Osteoblast (primary cell): ENCODE measurements around the gene SEMA6B. TPM values are rescaled to one million over a fixed set of nuclear protein-coding genes. Genes with fewer than 3 reads are reported as not detected.

Source experiments
- DNase-seq: peaks from one replicate; pipeline ENCODE4 v3.0.0; 2011; ENCODE audit warnings: low spot score, mixed read lengths; ENCODE audit not compliant: insufficient read length; ENCODE audit errors: missing footprints
- H2AFZ ChIP-seq: 2 replicates; pipeline ENCODE4 v1.6.0; 2011; ENCODE audit warnings: mild to moderate bottlenecking, low read length
- H3K27ac ChIP-seq: 2 replicates; pipeline ENCODE4 v1.5.1; 2011; ENCODE audit warnings: mild to moderate bottlenecking, low read depth, low read length, moderate library complexity
- H3K27me3 ChIP-seq: 2 replicates; pipeline ENCODE4 v1.6.0; 2012; ENCODE audit warnings: mild to moderate bottlenecking, control low read depth, inconsistent platforms, low read length, moderate library complexity; ENCODE audit not compliant: insufficient read depth
- H3K36me3 ChIP-seq: 2 replicates; pipeline ENCODE4 v1.5.1; 2011; ENCODE audit warnings: mild to moderate bottlenecking, low read length, control low read depth, moderate library complexity; ENCODE audit not compliant: insufficient read depth
- H3K4me1 ChIP-seq: 2 replicates; pipeline ENCODE4 v1.5.1; 2011; ENCODE audit warnings: mild to moderate bottlenecking, low read length, control low read depth, moderate library complexity; ENCODE audit not compliant: insufficient read depth
- H3K4me2 ChIP-seq: 2 replicates; pipeline ENCODE4 v1.6.0; 2011; ENCODE audit warnings: mild to moderate bottlenecking, low read length; ENCODE audit not compliant: insufficient read depth
- H3K4me3 ChIP-seq: fragments of 200-600 bp; sonication (generic); 3 replicates; pipeline ENCODE4 v1.5.1; 2012; ENCODE audit warnings: mild to moderate bottlenecking, low read length, inconsistent platforms; ENCODE audit not compliant: insufficient read depth
- H3K79me2 ChIP-seq: 2 replicates; pipeline ENCODE4 v1.6.0; 2012; ENCODE audit warnings: mild to moderate bottlenecking, low read length, control low read depth, inconsistent platforms; ENCODE audit not compliant: insufficient read depth
- H3K9me3 ChIP-seq: 2 replicates; pipeline ENCODE4 v1.5.1; 2011; ENCODE audit warnings: low read depth, low read length, control low read depth
- H4K20me1 ChIP-seq: 2 replicates; pipeline ENCODE4 v1.6.0; 2012; ENCODE audit warnings: mild to moderate bottlenecking, low read length, control low read depth; ENCODE audit not compliant: insufficient read depth
- CTCF ChIP-seq: IDR thresholded peaks from 2 replicates; pipeline ENCODE4 v1.5.1; 2011; ENCODE audit warnings: mild to moderate bottlenecking, low read depth, low read length, moderate library complexity; ENCODE audit errors: extremely low read depth
- total RNA-seq: library from RNA; depleted of rRNA; stranded (reverse); fragments of >200 nt; gene quantifications from 2 replicates; pipeline ENCODE4 v1.2.3, GENCODE V29; 2012

The SEMA6B gene
- total RNA-seq, 1 donor = 0.36 TPM

GRCh38 chr19:4557971-4558941, 1.2 kb downstream of the SEMA6B start:
- no peaks in the 10 kb centered on the region for H3K27me3 ChIP-seq
- no peaks in the 10 kb centered on the region for H4K20me1 ChIP-seq
- H3K9me3 ChIP-seq = no peaks in the 10 kb centered on the region
- TF ChIP-seq CTCF = peak; percentile 84
- H2AFZ ChIP-seq = no peak overlapping the region
- no peak overlapping the region for H3K27ac ChIP-seq
- H3K4me3 ChIP-seq = no peak overlapping the region
- H3K36me3 ChIP-seq = no peaks in the 10 kb centered on the region
- H3K4me2 ChIP-seq = no peak overlapping the region
- H3K79me2 ChIP-seq = no peaks in the 10 kb centered on the region
- DNase-seq = peak; percentile 96
- H3K4me1 ChIP-seq = no peaks in the 10 kb centered on the region

GRCh38 chr19:4557144-4557970, 2.1 kb downstream of the SEMA6B start:
- TF ChIP-seq CTCF = no peak
- no peaks in the 10 kb centered on the region for H4K20me1 ChIP-seq
- H3K9me3 ChIP-seq = no peaks in the 10 kb centered on the region
- H3K79me2 ChIP-seq = no peaks in the 10 kb centered on the region
- DNase-seq = no peak
- H3K4me2 ChIP-seq = no peak overlapping the region
- no peaks in the 10 kb centered on the region for H3K27me3 ChIP-seq
- H3K27ac ChIP-seq = no peak overlapping the region
- H3K36me3 ChIP-seq = no peaks in the 10 kb centered on the region
- no peak overlapping the region for H2AFZ ChIP-seq
- H3K4me3 ChIP-seq = no peak overlapping the region
- no peaks in the 10 kb centered on the region for H3K4me1 ChIP-seq

DNA sequence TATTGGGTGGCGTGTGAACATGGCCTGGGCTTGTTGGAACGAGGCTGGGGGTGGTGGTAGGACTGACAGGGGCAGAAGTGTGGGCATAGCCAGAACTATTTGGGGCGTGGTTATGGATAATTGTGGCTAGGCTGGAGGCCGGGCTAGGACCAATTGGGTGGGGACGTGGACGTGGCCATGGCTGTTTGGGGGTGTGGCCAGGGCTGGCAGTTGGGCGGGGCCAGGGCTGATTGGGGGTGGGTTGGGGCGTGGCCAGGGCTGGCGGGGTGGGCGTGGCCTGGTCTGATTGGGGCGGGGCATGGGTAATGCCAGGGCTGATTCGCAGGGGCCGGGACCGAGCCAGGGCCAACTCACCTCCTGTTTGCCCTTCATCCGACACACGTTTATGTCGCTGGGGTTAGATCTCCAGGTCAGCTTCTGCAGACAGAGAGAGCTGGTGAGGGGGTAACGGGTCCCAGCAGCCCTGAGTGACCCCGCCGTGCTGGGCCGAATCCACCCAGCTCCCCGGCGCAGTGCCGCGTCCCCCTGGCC, 2.8 kb downstream of the SEMA6B start:
- TF ChIP-seq CTCF = no peak
- no peak overlapping the region for H3K4me2 ChIP-seq
- H3K4me3 ChIP-seq = no peak overlapping the region
- H3K27ac ChIP-seq = no peak overlapping the region
- no peaks in the 10 kb centered on the region for H4K20me1 ChIP-seq
- H3K4me1 ChIP-seq = no peaks in the 10 kb centered on the region
- H3K79me2 ChIP-seq = no peaks in the 10 kb centered on the region
- H3K36me3 ChIP-seq = no peaks in the 10 kb centered on the region
- H2AFZ ChIP-seq = no peak overlapping the region
- no peaks in the 10 kb centered on the region for H3K27me3 ChIP-seq
- no peaks in the 10 kb centered on the region for H3K9me3 ChIP-seq
- DNase-seq = peak; percentile 87
